Ovary (tissue), 3 donors: Measurements from ENCODE around the gene TMPRSS12.

Experiments used
- EP300 ChIP-seq: sonication (generic); formaldehyde crosslinking; IDR thresholded peaks from one replicate; pipeline ENCODE4 v1.6.1; 2017; ENCODE audit warnings: antibody characterized with exemption
- POLR2A ChIP-seq: fragments of 450-650 bp; IDR thresholded peaks from one replicate; pipeline ENCODE4 v1.6.1; 2017; ENCODE audit warnings: antibody characterized with exemption, mild to moderate bottlenecking, moderate library complexity
- TF ChIP-seq, protein P1 (sequence below), 3 donors: fragments of 450-650 bp in 2 of 3; fragments of 200-600 bp in 1 of 3; IDR thresholded peaks; one replicate each; pipeline versions ENCODE4 v1.5.1 to v1.8.0; 2016 to 2022; ENCODE audit warnings: antibody characterized with exemption in 3 of 3, mild to moderate bottlenecking in 1 of 3
- donor health status: DM: no; HTN: no; CAD: no.

DNA sequence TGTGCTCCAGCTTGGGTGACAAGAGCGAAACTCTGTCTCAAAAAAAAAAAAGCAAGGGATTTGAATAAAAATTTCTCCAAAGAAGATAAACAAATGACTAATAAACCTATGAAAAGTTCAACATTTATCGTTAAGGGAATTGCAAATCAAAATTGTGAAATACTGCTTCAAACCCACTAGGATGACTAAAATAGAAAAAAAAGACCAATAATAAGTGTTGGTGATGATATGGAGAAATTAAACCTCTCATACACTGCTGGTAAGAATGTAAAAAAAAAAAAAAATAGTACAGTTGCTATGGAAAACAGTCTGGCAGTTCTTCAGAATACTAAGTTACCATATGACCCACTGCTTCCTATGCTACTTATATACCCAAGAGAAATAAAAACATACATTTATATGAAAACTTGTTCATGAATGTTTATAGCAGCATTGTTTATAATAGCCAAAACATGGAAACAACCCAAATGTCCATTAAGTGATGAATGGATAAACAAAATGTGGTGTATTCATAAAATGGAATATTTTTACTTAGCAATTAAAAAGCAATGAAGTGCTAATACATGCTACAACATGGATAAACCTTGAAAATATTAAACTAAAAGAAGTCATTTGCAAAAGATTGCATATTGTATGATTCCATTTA is 39.4 kb upstream of the TMPRSS12 start:
- TF ChIP-seq, protein P1, sequence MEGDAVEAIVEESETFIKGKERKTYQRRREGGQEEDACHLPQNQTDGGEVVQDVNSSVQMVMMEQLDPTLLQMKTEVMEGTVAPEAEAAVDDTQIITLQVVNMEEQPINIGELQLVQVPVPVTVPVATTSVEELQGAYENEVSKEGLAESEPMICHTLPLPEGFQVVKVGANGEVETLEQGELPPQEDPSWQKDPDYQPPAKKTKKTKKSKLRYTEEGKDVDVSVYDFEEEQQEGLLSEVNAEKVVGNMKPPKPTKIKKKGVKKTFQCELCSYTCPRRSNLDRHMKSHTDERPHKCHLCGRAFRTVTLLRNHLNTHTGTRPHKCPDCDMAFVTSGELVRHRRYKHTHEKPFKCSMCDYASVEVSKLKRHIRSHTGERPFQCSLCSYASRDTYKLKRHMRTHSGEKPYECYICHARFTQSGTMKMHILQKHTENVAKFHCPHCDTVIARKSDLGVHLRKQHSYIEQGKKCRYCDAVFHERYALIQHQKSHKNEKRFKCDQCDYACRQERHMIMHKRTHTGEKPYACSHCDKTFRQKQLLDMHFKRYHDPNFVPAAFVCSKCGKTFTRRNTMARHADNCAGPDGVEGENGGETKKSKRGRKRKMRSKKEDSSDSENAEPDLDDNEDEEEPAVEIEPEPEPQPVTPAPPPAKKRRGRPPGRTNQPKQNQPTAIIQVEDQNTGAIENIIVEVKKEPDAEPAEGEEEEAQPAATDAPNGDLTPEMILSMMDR (IDR thresholded peaks at IDR 0.05): no peak
- no peak for TF ChIP-seq POLR2A
- no peak for TF ChIP-seq EP300
